ENCODE results near the gene UHRF1.
A peak's percentile ranks its signal among the peaks of the same experiment; 100 is the strongest.

- TF ChIP-seq POLR2A (IDR thresholded peaks at IDR 0.05): no peak
- TF ChIP-seq, protein P1, sequence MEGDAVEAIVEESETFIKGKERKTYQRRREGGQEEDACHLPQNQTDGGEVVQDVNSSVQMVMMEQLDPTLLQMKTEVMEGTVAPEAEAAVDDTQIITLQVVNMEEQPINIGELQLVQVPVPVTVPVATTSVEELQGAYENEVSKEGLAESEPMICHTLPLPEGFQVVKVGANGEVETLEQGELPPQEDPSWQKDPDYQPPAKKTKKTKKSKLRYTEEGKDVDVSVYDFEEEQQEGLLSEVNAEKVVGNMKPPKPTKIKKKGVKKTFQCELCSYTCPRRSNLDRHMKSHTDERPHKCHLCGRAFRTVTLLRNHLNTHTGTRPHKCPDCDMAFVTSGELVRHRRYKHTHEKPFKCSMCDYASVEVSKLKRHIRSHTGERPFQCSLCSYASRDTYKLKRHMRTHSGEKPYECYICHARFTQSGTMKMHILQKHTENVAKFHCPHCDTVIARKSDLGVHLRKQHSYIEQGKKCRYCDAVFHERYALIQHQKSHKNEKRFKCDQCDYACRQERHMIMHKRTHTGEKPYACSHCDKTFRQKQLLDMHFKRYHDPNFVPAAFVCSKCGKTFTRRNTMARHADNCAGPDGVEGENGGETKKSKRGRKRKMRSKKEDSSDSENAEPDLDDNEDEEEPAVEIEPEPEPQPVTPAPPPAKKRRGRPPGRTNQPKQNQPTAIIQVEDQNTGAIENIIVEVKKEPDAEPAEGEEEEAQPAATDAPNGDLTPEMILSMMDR (IDR thresholded peaks at IDR 0.05): no peak
- peak in 1 of 2 donors; percentile 13 for TF ChIP-seq EP300 (IDR thresholded peaks at IDR 0.05)
Measured at GRCh38 chr19:4909897-4910593, 744 bp downstream of the UHRF1 start.
